Measurements from ENCODE around the gene LPIN1. TPM values are rescaled to one million over a fixed set of nuclear protein-coding genes. Genes with fewer than 3 reads are reported as not detected.

Gene LPIN1
- total and polyA plus RNA-seq, 12 donors: 18.9 to 61.0 (median 34.4) TPM

GRCh38 chr2:11786191-11786590, 39.8 kb downstream of the LPIN1 start:
- H3K36me3 ChIP-seq: peaks cover 0 to 100% (median 55%) of the 10 kb centered on the region in 9 donors
- H3K9me3 ChIP-seq: no peaks in the 10 kb centered on the region
- no peak overlapping the region for H3K4me3 ChIP-seq
- peaks cover 0 to 10% (median 0%) of the 10 kb centered on the region in 9 donors for H3K4me1 ChIP-seq
- no peak overlapping the region for H3K27ac ChIP-seq
- no peak for DNase-seq
- no peak for ATAC-seq
- no peaks in the 10 kb centered on the region for H3K27me3 ChIP-seq
- WGBS, 2 donors: 92 to 95% methylated on average over 9 of the region's 9 CpGs
- intact Hi-C loops (cut with DNase I): loop anchor here in 1 of 10 donors (10.0 kb wide), 1 partner anchor 311 kb away; no protein-coding TSS in a partner anchor
- TF ChIP-seq CTCF (IDR thresholded peaks at IDR 0.05): no peak

- intact Hi-C loops (cut with DNase I): loop anchor here in 1 of 10 donors (10.0 kb wide), 1 partner anchor 312 kb away; no protein-coding TSS in a partner anchor
- no peak for TF ChIP-seq CTCF (IDR thresholded peaks at IDR 0.05)
- peaks cover 0 to 100% (median 51%) of the 10 kb centered on the region in 9 donors for H3K36me3 ChIP-seq
- H3K9me3 ChIP-seq: no peaks in the 10 kb centered on the region
- no peaks in the 10 kb centered on the region for H3K27me3 ChIP-seq
- ATAC-seq (no peak), DNase-seq (no peak)
- WGBS, 2 donors: 95 to 96% methylated on average over 13 of the region's 13 CpGs
- no peak overlapping the region for H3K27ac ChIP-seq
- H3K4me1 ChIP-seq: peaks cover 0 to 10% (median 0%) of the 10 kb centered on the region in 9 donors
- no peak overlapping the region for H3K4me3 ChIP-seq
Measured at GRCh38 chr2:11786592-11786991, 40.2 kb downstream of the LPIN1 start.

GRCh38 chr2:11787991-11788390, 41.6 kb downstream of the LPIN1 start:
- DNase-seq (no peak), ATAC-seq (no peak)
- H3K4me1 ChIP-seq: peaks cover 0 to 10% (median 0%) of the 10 kb centered on the region in 9 donors
- intact Hi-C loops (cut with DNase I): loop anchor here in 1 of 10 donors (10.0 kb wide), 1 partner anchor 313 kb away; no protein-coding TSS in a partner anchor
- H3K36me3 ChIP-seq: peaks cover 0 to 100% (median 53%) of the 10 kb centered on the region in 9 donors
- no peak overlapping the region for H3K27ac ChIP-seq
- WGBS, 2 donors: 92 to 94% methylated on average over 9 of the region's 9 CpGs
- H3K27me3 ChIP-seq: no peaks in the 10 kb centered on the region
- no peak for TF ChIP-seq CTCF (IDR thresholded peaks at IDR 0.05)
- H3K4me3 ChIP-seq: no peak overlapping the region
- H3K9me3 ChIP-seq: no peaks in the 10 kb centered on the region

GRCh38 chr2:11788461-11789124, 42.2 kb downstream of the LPIN1 start:
- DNase-seq: no peak
- WGBS, 2 donors: 86 to 87% methylated on average over 7 of the region's 7 CpGs
- intact Hi-C loops (cut with DNase I): loop anchor here in 1 of 10 donors (10.0 kb wide), 1 partner anchor 314 kb away; no protein-coding TSS in a partner anchor

More at GRCh38 chr2:11788461-11789124, 42.2 kb downstream of the LPIN1 start:
- Histone ChIP-seq H3K9me3 (no peaks in the 10 kb centered on the region), H3K4me3 (no peak overlapping the region), H3K27ac (no peak overlapping the region), H3K36me3 (peaks cover 0 to 100% (median 56%) of the 10 kb centered on the region in 9 donors), H3K27me3 (no peaks in the 10 kb centered on the region), H3K4me1 (peaks cover 0 to 10% (median 0%) of the 10 kb centered on the region in 9 donors)
- ATAC-seq: no peak
- TF ChIP-seq CTCF (IDR thresholded peaks at IDR 0.05): no peak

All from heart right ventricle (tissue), 16 donors.